Neuronal stem cell (in vitro differentiated cells): ENCODE data around the gene SKIDA1.

Experiments
- DNase-seq: peaks from one replicate; pipeline ENCODE4 v3.0.0-alpha.2; 2013; ENCODE audit warnings: low spot score
- H2AFZ ChIP-seq: one replicate; pipeline ENCODE4 v1.6.1; 2013; ENCODE audit warnings: mild to moderate bottlenecking, low read length, inconsistent platforms
- H2AK5ac ChIP-seq: 2 replicates; pipeline ENCODE4 v1.6.1; 2013; ENCODE audit warnings: low read depth, mild to moderate bottlenecking, inconsistent platforms, low read length, moderate library complexity, mixed read lengths
- H2BK120ac ChIP-seq: 2 replicates; pipeline ENCODE4 v1.6.1; 2013; ENCODE audit warnings: low read depth, mild to moderate bottlenecking, inconsistent platforms, low read length, moderate library complexity, mixed read lengths
- H2BK12ac ChIP-seq: one replicate; pipeline ENCODE4 v1.6.1; 2013; ENCODE audit warnings: low read length, inconsistent platforms
- H2BK15ac ChIP-seq: 2 replicates; pipeline ENCODE4 v1.6.1; 2013; ENCODE audit warnings: mild to moderate bottlenecking, low read length, inconsistent platforms, mixed read lengths
- H2BK5ac ChIP-seq: one replicate; pipeline ENCODE4 v1.6.1; 2013; ENCODE audit warnings: inconsistent platforms, mild to moderate bottlenecking, low read length, moderate library complexity
- H3K14ac ChIP-seq: one replicate; pipeline ENCODE4 v1.6.1; 2013; ENCODE audit warnings: low read length, inconsistent platforms
- H3K18ac ChIP-seq: 2 replicates; pipeline ENCODE4 v1.6.1; 2013; ENCODE audit warnings: low read length, inconsistent platforms
- H3K23ac ChIP-seq: 2 replicates; pipeline ENCODE4 v1.6.1; 2013; ENCODE audit warnings: low read depth, mild to moderate bottlenecking, mixed read lengths, low read length, inconsistent platforms; ENCODE audit not compliant: poor library complexity
- H3K27ac ChIP-seq: replicated peaks from 3 replicates; pipeline ENCODE4 v1.5.1; 2013; ENCODE audit warnings: low read length, inconsistent platforms
- H3K27me3 ChIP-seq, 3 experiments: 2 replicates each; pipeline ENCODE4 v1.6.1; 2013; ENCODE audit warnings: low read length in 3 of 3, mild to moderate bottlenecking in 2 of 3, inconsistent platforms in 1 of 3, low read depth in 1 of 3, mixed read lengths in 1 of 3, moderate library complexity in 1 of 3; ENCODE audit not compliant: control insufficient read depth in 3 of 3, insufficient read depth in 3 of 3
- H3K36me3 ChIP-seq, 2 donors: replicated peaks in 1 of 2; 2 replicates each; pipeline ENCODE4 v1.6.1; 2013; ENCODE audit warnings: low read length in 2 of 2; ENCODE audit not compliant: control insufficient read depth in 2 of 2, insufficient read depth in 2 of 2
- H3K4ac ChIP-seq: 2 replicates; pipeline ENCODE4 v1.6.1; 2013; ENCODE audit warnings: inconsistent platforms, mild to moderate bottlenecking, low read length, moderate library complexity
- H3K4me1 ChIP-seq, 2 donors: 1 replicate in 1 of 2; 2 replicates in 1 of 2; pipeline ENCODE4 v1.6.1; 2013; ENCODE audit warnings: low read length in 2 of 2, low read depth in 1 of 2; ENCODE audit not compliant: control insufficient read depth in 2 of 2, insufficient read depth in 1 of 2
- H3K4me2 ChIP-seq: one replicate; pipeline ENCODE4 v1.6.1; 2013; ENCODE audit warnings: mild to moderate bottlenecking, low read length, inconsistent platforms; ENCODE audit not compliant: insufficient read depth, poor library complexity, severe bottlenecking
- H3K4me3 ChIP-seq, 2 donors: 2 replicates each; pipeline ENCODE4 v1.5.1; 2013; ENCODE audit warnings: low read length in 2 of 2, mild to moderate bottlenecking in 2 of 2, inconsistent platforms in 1 of 2, moderate library complexity in 1 of 2
- H3K79me1 ChIP-seq: one replicate; pipeline ENCODE4 v1.6.1; 2013; ENCODE audit warnings: low read depth, mild to moderate bottlenecking, inconsistent platforms, low read length, moderate library complexity
- H3K9ac ChIP-seq: one replicate; pipeline ENCODE4 v1.6.1; 2013; ENCODE audit warnings: mild to moderate bottlenecking, low read depth, low read length, inconsistent platforms; ENCODE audit not compliant: poor library complexity
- H3K9me3 ChIP-seq, 2 donors: replicated peaks in 1 of 2; 2 replicates each; pipeline versions ENCODE3 to v1.6.1; 2013; ENCODE audit warnings: low read length in 2 of 2, mild to moderate bottlenecking in 2 of 2, inconsistent platforms in 1 of 2, low read depth in 1 of 2, mixed read lengths in 1 of 2, moderate library complexity in 1 of 2; ENCODE audit not compliant: control insufficient read depth in 2 of 2, insufficient read depth in 1 of 2
- H4K8ac ChIP-seq: one replicate; pipeline ENCODE4 v1.6.1; 2013; ENCODE audit warnings: low read depth, mild to moderate bottlenecking, inconsistent platforms, low read length, moderate library complexity
- H4K91ac ChIP-seq: one replicate; pipeline ENCODE4 v1.6.1; 2013; ENCODE audit warnings: low read length, low read depth, mild to moderate bottlenecking, inconsistent platforms; ENCODE audit not compliant: poor library complexity
- WGBS, 2 donors: extraction: QIAGEN DNeasy Blood & Tissue Kit; methylation state at CpG; one replicate each; pipeline ENCODE4 v1.1.7; 2013; ENCODE audit warnings: missing lambda C conversion rate in 2 of 2, mixed read lengths in 1 of 2; ENCODE audit not compliant: insufficient read length in 2 of 2, insufficient replicate concordance in 1 of 2; ENCODE audit errors: extremely low coverage in 2 of 2; 5-methylcytosine and 5-hydroxymethylcytosine counted together

The SKIDA1 gene

GRCh38 chr10:21518641-21519396 is 6.7 kb downstream of the SKIDA1 start:
- Histone ChIP-seq H3K27ac (peak overlapping the region; percentile 96), H2BK5ac (no peak overlapping the region), H3K27me3 (no peaks in the 10 kb centered on the region), H2AFZ (no peak overlapping the region), H3K9me3 (no peaks in the 10 kb centered on the region), H3K4ac (no peak overlapping the region), H2BK15ac (no peak overlapping the region), H2BK12ac (no peak overlapping the region), H3K79me1 (no peaks in the 10 kb centered on the region), H3K9ac (no peak overlapping the region), H4K8ac (no peak overlapping the region), H3K4me1 (peaks cover 6 to 30% of the 10 kb centered on the region in 2 donors), H3K23ac (no peak overlapping the region), H2BK120ac (no peak overlapping the region), H3K36me3 (peaks cover 5 to 27% of the 10 kb centered on the region in 2 donors), H3K14ac (no peak overlapping the region), H3K18ac (no peak overlapping the region), H3K4me3 (peak overlapping the region; percentile 71 to 86), H4K91ac (no peak overlapping the region), H3K4me2 (peak overlapping the region; percentile 66), H2AK5ac (no peak overlapping the region)
- WGBS, 2 donors, result no CpG with 5 or more reads among the region's 16 CpGs
- no peak for DNase-seq

DNA sequence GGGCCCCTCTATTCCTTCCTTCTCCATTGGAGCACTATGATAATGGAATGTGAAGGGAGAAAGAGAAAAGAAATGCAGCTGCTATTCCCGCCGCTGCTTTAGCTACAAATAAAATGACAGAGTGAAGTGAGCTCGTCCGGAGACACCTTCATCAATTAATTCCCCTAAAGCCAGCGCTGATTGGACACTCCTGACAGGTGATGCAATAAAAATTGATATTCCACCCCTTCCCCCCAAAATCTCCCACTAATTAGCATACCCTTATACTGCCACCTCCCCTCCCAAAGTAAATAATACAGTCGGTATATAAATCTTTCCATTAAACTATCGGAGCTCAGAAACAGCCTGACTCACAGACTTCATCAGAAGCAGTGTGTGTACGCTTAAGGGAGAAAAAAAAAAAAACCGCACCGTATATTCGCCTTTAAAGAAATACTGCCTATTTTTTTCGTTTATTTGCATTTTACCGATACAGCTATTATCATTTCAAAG is 7.3 kb downstream of the SKIDA1 start:
- Histone ChIP-seq H3K23ac (no peak overlapping the region), H3K14ac (no peak overlapping the region), H3K9me3 (no peaks in the 10 kb centered on the region), H3K27ac (peak overlapping the region; percentile 96), H3K4me2 (peak overlapping the region; percentile 66), H2BK15ac (no peak overlapping the region), H4K91ac (no peak overlapping the region), H2AFZ (no peak overlapping the region), H3K4ac (no peak overlapping the region), H3K79me1 (no peaks in the 10 kb centered on the region), H4K8ac (no peak overlapping the region), H2BK120ac (no peak overlapping the region), H3K36me3 (peaks cover 5 to 33% of the 10 kb centered on the region in 2 donors), H2AK5ac (no peak overlapping the region), H2BK12ac (no peak overlapping the region), H3K4me1 (peaks cover 3 to 26% of the 10 kb centered on the region in 2 donors), H3K27me3 (no peaks in the 10 kb centered on the region), H3K9ac (no peak overlapping the region), H2BK5ac (no peak overlapping the region), H3K18ac (no peak overlapping the region), H3K4me3 (peak overlapping the region; percentile 86 to 100)
- no CpG with 5 or more reads among the region's 13 CpGs for WGBS, 2 donors
- no peak for DNase-seq

DNA sequence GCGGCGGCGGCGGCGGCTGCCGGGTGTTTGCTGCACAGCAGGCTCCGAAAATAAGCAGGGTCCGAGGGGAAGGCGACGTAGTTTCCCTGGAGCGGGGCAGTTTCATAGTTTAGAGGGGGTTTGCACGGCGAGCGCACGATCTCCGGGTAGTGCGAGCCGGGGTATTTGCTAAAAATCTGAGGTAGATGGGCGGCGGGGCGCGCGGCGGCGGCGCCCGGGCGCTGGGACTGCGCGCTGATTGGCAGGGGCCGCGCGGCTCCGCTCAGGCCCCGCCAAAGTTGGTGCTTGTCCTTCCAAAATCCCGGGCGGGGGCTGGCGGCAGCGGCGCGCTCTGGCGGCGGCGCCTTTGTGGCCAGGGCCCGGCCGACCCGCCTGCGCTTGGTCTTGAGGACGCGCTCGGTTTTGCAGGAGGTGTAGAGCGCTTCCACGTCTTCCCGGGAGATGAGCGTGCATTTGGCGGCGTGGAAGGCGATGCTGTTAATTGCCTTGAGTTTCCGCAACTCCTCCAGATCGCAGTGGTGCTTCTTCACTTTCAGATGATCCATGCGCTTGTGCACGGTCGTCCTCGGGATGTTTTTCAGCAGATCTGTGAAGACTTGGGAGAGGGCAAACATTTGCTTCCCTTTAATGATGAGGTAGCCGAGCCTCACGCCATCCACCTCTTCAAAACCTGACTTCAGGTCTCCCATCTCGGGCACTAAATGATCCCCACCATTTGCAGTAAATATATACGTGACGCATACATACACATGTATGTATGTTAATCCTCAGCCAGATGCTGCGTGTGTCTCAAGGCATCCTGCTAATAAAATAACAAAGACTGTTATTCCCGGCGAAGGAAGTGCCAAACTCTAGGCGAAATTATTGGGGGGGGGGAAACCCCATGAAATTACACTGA is 8.1 kb downstream of the SKIDA1 start:
- no peak for DNase-seq
- Histone ChIP-seq H3K36me3 (peaks cover 7 to 42% of the 10 kb centered on the region in 2 donors), H3K9me3 (no peaks in the 10 kb centered on the region), H3K14ac (peak overlapping the region; percentile 50), H3K23ac (peak overlapping the region; percentile 78), H2BK5ac (peak overlapping the region; percentile 93), H3K9ac (peak overlapping the region; percentile 92), H4K91ac (no peak overlapping the region), H3K4ac (no peak overlapping the region), H3K18ac (peak overlapping the region; percentile 97), H3K27me3 (no peaks in the 10 kb centered on the region), H4K8ac (no peak overlapping the region), H2BK12ac (no peak overlapping the region), H2AFZ (no peak overlapping the region), H2AK5ac (peak overlapping the region; percentile 57), H3K27ac (peak overlapping the region; percentile 96), H2BK15ac (no peak overlapping the region), H3K4me1 (peaks cover 3 to 24% of the 10 kb centered on the region in 2 donors), H2BK120ac (peak overlapping the region; percentile 74), H3K79me1 (no peaks in the 10 kb centered on the region), H3K4me3 (peak overlapping the region; percentile 86 to 100), H3K4me2 (peak overlapping the region; percentile 66)
- WGBS, 2 donors, result no CpG with 5 or more reads among the region's 73 CpGs
